Measurements from ENCODE around the gene VAMP1. TPM values are rescaled to one million over a fixed set of nuclear protein-coding genes. Genes with fewer than 3 reads are reported as not detected.
A peak's percentile ranks its signal among the peaks of the same experiment; 100 is the strongest.

Gene VAMP1
- total RNA-seq, 2 donors from 2014 or later = 3.9 to 4.1 TPM

DNA sequence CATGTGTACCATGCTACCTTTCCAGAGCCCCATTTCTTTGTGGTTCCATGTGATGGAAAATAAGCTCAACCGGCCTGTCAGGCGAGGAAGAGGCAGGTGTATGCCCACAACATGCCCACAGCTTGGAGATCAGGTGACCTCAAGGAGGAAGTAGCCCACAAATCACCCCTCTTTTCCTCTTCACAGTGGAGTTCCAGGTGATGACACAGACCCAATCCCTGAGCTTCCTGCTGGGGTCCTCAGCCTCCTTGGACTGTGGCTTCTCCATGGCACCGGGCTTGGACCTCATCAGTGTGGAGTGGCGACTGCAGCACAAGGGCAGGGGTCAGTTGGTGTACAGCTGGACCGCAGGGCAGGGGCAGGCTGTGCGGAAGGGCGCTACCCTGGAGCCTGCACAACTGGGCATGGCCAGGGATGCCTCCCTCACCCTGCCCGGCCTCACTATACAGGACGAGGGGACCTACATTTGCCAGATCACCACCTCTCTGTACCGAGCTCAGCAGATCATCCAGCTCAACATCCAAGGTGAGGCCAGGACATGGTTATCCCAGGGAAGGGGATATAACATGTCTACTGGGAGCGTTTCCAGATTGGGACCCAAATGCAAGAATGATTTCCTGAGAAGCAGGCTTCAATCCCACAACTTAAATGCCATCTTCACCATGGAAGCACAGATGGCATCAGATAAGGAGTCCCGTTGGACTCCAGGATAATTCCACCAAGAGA lies 13.1 kb downstream of the VAMP1 start:
- Histone ChIP-seq H3K4me3 (no peak overlapping the region), H3K9me3 (no peaks in the 10 kb centered on the region), H3K4me1 (peaks cover 5% of the 10 kb centered on the region), H3K36me3 (peaks cover 26% of the 10 kb centered on the region), H3K27me3 (no peaks in the 10 kb centered on the region), H3K9ac (ENCODE audit: low read depth in 2 of 2, low read length in 2 of 2) (no peak overlapping the region), H3K27ac (no peak overlapping the region)
- no peak for DNase-seq
- TF ChIP-seq, protein P1, sequence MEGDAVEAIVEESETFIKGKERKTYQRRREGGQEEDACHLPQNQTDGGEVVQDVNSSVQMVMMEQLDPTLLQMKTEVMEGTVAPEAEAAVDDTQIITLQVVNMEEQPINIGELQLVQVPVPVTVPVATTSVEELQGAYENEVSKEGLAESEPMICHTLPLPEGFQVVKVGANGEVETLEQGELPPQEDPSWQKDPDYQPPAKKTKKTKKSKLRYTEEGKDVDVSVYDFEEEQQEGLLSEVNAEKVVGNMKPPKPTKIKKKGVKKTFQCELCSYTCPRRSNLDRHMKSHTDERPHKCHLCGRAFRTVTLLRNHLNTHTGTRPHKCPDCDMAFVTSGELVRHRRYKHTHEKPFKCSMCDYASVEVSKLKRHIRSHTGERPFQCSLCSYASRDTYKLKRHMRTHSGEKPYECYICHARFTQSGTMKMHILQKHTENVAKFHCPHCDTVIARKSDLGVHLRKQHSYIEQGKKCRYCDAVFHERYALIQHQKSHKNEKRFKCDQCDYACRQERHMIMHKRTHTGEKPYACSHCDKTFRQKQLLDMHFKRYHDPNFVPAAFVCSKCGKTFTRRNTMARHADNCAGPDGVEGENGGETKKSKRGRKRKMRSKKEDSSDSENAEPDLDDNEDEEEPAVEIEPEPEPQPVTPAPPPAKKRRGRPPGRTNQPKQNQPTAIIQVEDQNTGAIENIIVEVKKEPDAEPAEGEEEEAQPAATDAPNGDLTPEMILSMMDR (IDR thresholded peaks at IDR 0.05) = no peak
- intact Hi-C loops (cut with DNase I) = no loop called here

DNA sequence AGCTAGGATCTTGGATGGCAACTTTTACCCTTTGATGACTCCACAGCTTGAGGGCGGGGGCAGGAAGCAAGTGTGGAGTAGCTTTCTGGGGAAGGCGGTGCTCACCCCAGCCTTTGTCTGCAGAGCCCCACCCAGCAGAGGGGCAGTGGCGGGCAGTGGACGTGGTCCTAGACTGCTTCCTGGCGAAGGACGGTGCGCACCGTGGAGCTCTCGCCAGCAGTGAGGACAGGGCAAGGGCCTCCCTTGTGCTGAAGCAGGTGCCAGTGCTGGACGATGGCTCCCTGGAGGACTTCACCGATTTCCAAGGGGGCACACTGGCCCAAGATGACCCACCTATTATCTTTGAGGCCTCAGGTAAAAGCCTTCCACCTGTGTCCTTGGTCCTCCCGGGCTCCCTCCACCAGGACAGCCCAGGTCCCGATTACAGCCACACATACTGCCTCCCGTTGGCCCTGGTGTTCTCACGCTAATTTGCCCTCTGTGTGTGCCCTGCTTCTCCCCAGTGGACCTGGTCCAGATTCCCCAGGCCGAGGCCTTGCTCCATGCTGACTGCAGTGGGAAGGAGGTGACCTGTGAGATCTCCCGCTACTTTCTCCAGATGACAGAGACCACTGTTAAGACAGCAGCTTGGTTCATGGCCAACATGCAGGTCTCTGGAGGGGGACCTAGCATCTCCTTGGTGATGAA lies 17.4 kb downstream of the VAMP1 start:
- H3K4me1 ChIP-seq = peaks cover 14% of the 10 kb centered on the region
- peak overlapping the region; percentile 51 to 100 for H3K9ac ChIP-seq (ENCODE audit: low read depth in 2 of 2, low read length in 2 of 2)
- no peaks in the 10 kb centered on the region for H3K27me3 ChIP-seq
- peak overlapping the region; percentile 56 for H3K4me3 ChIP-seq
- intact Hi-C loops (cut with DNase I) = loop anchor here (5.0 kb wide), 1 partner anchor 121 kb away; no protein-coding TSS in a partner anchor
- H3K36me3 ChIP-seq = peaks cover 13% of the 10 kb centered on the region
- H3K9me3 ChIP-seq = no peaks in the 10 kb centered on the region
- DNase-seq = peak; percentile 78
- peak overlapping the region; percentile 97 for H3K27ac ChIP-seq
- TF ChIP-seq, protein P1 (IDR thresholded peaks at IDR 0.05) = no peak

DNA sequence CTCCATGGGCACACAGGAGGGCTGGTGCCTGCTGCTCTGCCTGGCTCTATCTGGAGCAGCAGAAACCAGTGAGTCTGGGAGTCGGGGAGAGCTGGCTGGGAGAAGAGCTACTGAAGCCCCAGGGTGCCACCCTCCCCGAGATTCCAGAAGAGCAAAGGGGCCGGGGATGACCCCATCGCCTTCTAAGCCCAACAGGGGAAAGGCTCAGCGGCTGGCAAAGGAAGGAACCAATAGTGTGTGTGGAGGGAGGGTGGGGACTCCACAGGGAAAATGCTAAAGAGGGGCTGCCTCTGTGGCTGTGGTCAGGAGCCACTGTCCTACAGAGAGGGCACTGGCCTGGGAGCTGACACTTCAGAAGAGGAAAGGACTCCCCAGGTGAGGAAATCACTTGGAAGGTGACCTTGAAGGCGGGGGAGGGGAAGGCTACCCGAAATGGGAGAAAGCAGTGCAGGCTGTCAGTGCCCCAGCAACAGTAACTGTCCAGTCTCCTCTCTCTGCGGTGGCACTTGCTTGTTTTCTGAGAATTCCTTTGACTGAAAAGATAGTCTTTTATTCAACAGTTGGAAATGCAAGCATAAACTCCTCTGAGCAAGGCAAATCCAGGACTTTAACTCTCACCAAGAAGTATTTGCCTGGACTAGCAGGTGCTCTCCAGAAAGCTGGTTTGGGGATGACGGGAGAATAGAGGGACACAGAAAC lies 18.1 kb downstream of the VAMP1 start:
- Histone ChIP-seq H3K4me3 (peak overlapping the region; percentile 56), H3K4me1 (peaks cover 14% of the 10 kb centered on the region), H3K9me3 (no peaks in the 10 kb centered on the region), H3K36me3 (peaks cover 6% of the 10 kb centered on the region), H3K27me3 (no peaks in the 10 kb centered on the region), H3K9ac (ENCODE audit: low read depth in 2 of 2, low read length in 2 of 2) (peak overlapping the region; percentile 99 to 100), H3K27ac (peak overlapping the region; percentile 97)
- DNase-seq = peak; percentile 84
- TF ChIP-seq, protein P1 (IDR thresholded peaks at IDR 0.05) = no peak
- intact Hi-C loops (cut with DNase I) = loop anchor here (5.0 kb wide), 1 partner anchor 120 kb away; no protein-coding TSS in a partner anchor

DNA sequence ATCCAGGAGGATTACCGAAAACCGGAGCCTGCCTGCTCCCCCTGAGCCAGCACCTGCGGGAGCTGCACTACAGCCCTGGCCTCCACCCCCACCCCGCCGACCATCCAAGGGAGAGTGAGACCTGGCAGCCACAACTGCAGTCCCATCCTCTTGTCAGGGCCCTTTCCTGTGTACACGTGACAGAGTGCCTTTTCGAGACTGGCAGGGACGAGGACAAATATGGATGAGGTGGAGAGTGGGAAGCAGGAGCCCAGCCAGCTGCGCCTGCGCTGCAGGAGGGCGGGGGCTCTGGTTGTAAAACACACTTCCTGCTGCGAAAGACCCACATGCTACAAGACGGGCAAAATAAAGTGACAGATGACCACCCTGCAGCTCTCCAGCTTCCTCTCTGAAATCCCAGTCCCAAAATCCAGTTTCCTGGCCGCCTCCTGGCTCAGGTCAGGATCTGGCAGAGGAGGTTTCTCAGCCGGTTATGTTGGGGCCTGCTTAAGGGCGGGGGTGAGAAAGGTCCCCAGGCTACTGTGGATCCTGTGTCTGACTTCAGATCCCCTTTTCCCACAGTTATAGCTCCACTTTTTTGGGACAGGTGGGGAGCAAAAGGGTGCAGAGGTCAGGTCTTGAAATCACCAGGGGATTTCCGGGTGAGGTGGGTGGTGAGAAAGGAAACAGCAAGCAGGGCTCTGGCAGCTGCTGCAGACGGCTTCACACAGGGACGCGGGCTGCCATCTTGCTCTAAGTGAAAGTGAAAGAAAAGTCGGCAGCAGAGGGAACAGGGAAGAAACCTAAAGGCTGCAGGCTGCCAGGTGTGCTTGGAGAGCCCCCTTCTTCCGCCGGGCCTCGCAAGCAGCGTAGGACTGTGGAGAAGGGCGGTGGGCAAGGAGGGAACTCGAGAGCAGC lies 18.9 kb downstream of the VAMP1 start, which contains the start of gene TAPBPL:
Gene TAPBPL, plus strand, starts transcription at position 695 of the 897 bp plus-strand sequence. CDS start 207 bp downstream, outside the sequence.
- DNase-seq = peak; percentile 91
- intact Hi-C loops (cut with DNase I) = loop anchor here (5.0 kb wide), 1 partner anchor 119 kb away; no protein-coding TSS in a partner anchor
- Histone ChIP-seq H3K27me3 (no peaks in the 10 kb centered on the region), H3K27ac (peak within 1 kb of the TSS; percentile 97), H3K9me3 (no peaks in the 10 kb centered on the region), H3K4me1 (peaks cover 14% of the 10 kb centered on the region), H3K36me3 (peaks cover 6% of the 10 kb centered on the region), H3K9ac (ENCODE audit: low read depth in 2 of 2, low read length in 2 of 2) (peak within 1 kb of the TSS; percentile 99 to 100), H3K4me3 (peak within 1 kb of the TSS; percentile 56)
- TF ChIP-seq, protein P1 (IDR thresholded peaks at IDR 0.05) = no peak
